CD4-positive, alpha-beta T cell treated with Interleukin-2 at 100 ng/mL for 4 hours (primary cell): ENCODE data around the gene SFXN1.
"Not testable (repeated sequence)": the region's sequence is repeated elsewhere in the genome, so short reads cannot be mapped to it uniquely, and the experiment has no call there.

Source experiments
- DNase-seq: peaks from one replicate; pipeline ENCODE4 v3.0.0-alpha.2; 2020; ENCODE audit warnings: low spot score

The SFXN1 gene

GRCh38 chr5:175478384-175479124 is at the start of gene SFXN1:
TSS of gene SFXN1 (plus strand) at chr5:175478560. CDS start at chr5:175492104, 13,544 bp downstream.
- peak; percentile 71 for DNase-seq

- DNase-seq = no peak
Measured at GRCh38 chr5:175434800-175435199, 43.6 kb upstream of the SFXN1 start.

GRCh38 chr5:175436359-175436758 is 42.0 kb upstream of the SFXN1 start:
- no peak for DNase-seq

GRCh38 chr5:175438234-175438857 is 40.0 kb upstream of the SFXN1 start:
- no peak for DNase-seq

- no peak for DNase-seq
Measured at GRCh38 chr5:175443514-175444059, 34.8 kb upstream of the SFXN1 start.

- peak; percentile 31 for DNase-seq
Measured at GRCh38 chr5:175444060-175444904, 34.1 kb upstream of the SFXN1 start, which contains the start of gene DRD1. TSS of gene DRD1 (minus strand) at chr5:175444182. CDS start at chr5:175443099, 1,083 bp downstream.

- DNase-seq = no peak
Measured at GRCh38 chr5:175444905-175445456, 33.4 kb upstream of the SFXN1 start.

- not testable (repeated sequence) for DNase-seq
Measured at GRCh38 chr5:175446378-175446777, 32.0 kb upstream of the SFXN1 start.

GRCh38 chr5:175447571-175447970 is 30.8 kb upstream of the SFXN1 start:
- DNase-seq = no peak

GRCh38 chr5:175448276-175448675 is 30.1 kb upstream of the SFXN1 start:
- no peak for DNase-seq

GRCh38 chr5:175452166-175452565 is 26.2 kb upstream of the SFXN1 start:
- no peak for DNase-seq

GRCh38 chr5:175454338-175454737 is 24.0 kb upstream of the SFXN1 start:
- not testable (repeated sequence) for DNase-seq

- DNase-seq = no peak
Measured at GRCh38 chr5:175456105-175456742, 22.1 kb upstream of the SFXN1 start.

GRCh38 chr5:175457466-175457865 is 20.9 kb upstream of the SFXN1 start:
- DNase-seq = no peak

- peak; percentile 5 for DNase-seq
Measured at GRCh38 chr5:175460126-175460525, 18.2 kb upstream of the SFXN1 start.

- DNase-seq = no peak
Measured at GRCh38 chr5:175460552-175460951, 17.8 kb upstream of the SFXN1 start.

- no peak for DNase-seq
Measured at GRCh38 chr5:175461370-175461769, 17.0 kb upstream of the SFXN1 start.

GRCh38 chr5:175463641-175464040 is 14.7 kb upstream of the SFXN1 start:
- no peak for DNase-seq

GRCh38 chr5:175464074-175464941 is 14.1 kb upstream of the SFXN1 start:
- DNase-seq = peak; percentile 72

GRCh38 chr5:175464942-175465233 is 13.5 kb upstream of the SFXN1 start:
- DNase-seq = no peak

GRCh38 chr5:175465282-175465681 is 13.1 kb upstream of the SFXN1 start:
- DNase-seq = no peak
